ENCODE measurements around the gene ZNF26. TPM values are rescaled to one million over a fixed set of nuclear protein-coding genes. Genes with fewer than 3 reads are reported as not detected.

The ZNF26 gene
- polyA plus RNA-seq, 1 of the 3 experiments (the other 2 are of a cell fraction), result 7.3 TPM

GRCh38 chr12:132951649-132952048, 34.5 kb upstream of the ZNF26 start:
- 96% methylated on average over 8 of the region's 8 CpGs for WGBS (ENCODE audit: low lambda C conversion rate)
- Histone ChIP-seq H3K9ac (no peak overlapping the region), H4K20me1 (ENCODE audit: insufficient read depth) (no peaks in the 10 kb centered on the region), H3K9me3 (peaks cover 6% of the 10 kb centered on the region; the same call in 1 of the 2 replicates), H3F3A (replicated peaks; ENCODE audit: insufficient read depth) (peaks cover 4% of the 10 kb centered on the region), H3K79me2 (ENCODE audit: insufficient read depth) (peaks cover 47% of the 10 kb centered on the region), H3K4me2 (no peak overlapping the region), H2AFZ (ENCODE audit: low read depth) (no peak overlapping the region), H3K27ac (ENCODE audit: low read depth in 2 of 2, low read length in 1 of 2) (no peak overlapping the region), H3K27me3 (ENCODE audit: insufficient read depth) (no peaks in the 10 kb centered on the region), H3K36me3 (replicated peaks in 1 of 2; ENCODE audit: control insufficient read depth in 1 of 2, insufficient read depth in 2 of 2, low read length in 1 of 2) (peaks cover 0 to 6% of the 10 kb centered on the region in 2 experiments), H3K9me2 (no peaks in the 10 kb centered on the region), H3K4me3 (ENCODE audit: low read depth in 2 of 2, low read length in 1 of 2) (no peak overlapping the region), H3K4me1 (ENCODE audit: control insufficient read depth in 1 of 2, insufficient read depth in 2 of 2, low read depth in 1 of 2, low read length in 1 of 2) (peaks cover 0 to 7% of the 10 kb centered on the region in 2 experiments; a peak in 1 of 4 replicates)
- no peak for DNase-seq
- ChIA-PET POLR2A (no interaction called here), CTCF (no interaction called here)
- TF ChIP-seq MEF2A (IDR thresholded peaks at IDR 0.05; ENCODE audit: borderline replicate concordance, low read depth) (no peak), TCF12 (IDR thresholded peaks at IDR 0.05) (no peak), GATA2 (CRISPR knock-in tag; IDR thresholded peaks at IDR 0.05) (no peak)

- peaks cover 4% of the 10 kb centered on the region for H3F3A ChIP-seq (replicated peaks; ENCODE audit: insufficient read depth)
- H3K36me3 ChIP-seq (replicated peaks in 1 of 2; ENCODE audit: control insufficient read depth in 1 of 2, insufficient read depth in 2 of 2, low read length in 1 of 2), result peaks cover 0 to 6% of the 10 kb centered on the region in 2 experiments
- no peak for TF ChIP-seq YY1 (IDR thresholded peaks at IDR 0.05; ENCODE audit: low read depth)
- TF ChIP-seq USF1 (IDR thresholded peaks at IDR 0.05; ENCODE audit: borderline replicate concordance, low read depth), result no peak
- no peak for TF ChIP-seq FOSL2 (IDR thresholded peaks at IDR 0.05; ENCODE audit: borderline replicate concordance, low read depth)
- no peak overlapping the region for H3K4me2 ChIP-seq
- ChIA-PET POLR2A (no interaction called here), CTCF (no interaction called here)
- 95% methylated on average over 17 of the region's 18 CpGs for WGBS (ENCODE audit: low lambda C conversion rate)
- H3K4me3 ChIP-seq (ENCODE audit: low read depth in 2 of 2, low read length in 1 of 2), result no peak overlapping the region
- H3K9ac ChIP-seq, result no peak overlapping the region
- H3K27me3 ChIP-seq (ENCODE audit: insufficient read depth), result no peaks in the 10 kb centered on the region
- no peak for DNase-seq
- no peaks in the 10 kb centered on the region for H3K9me2 ChIP-seq
- H2AFZ ChIP-seq (ENCODE audit: low read depth), result no peak overlapping the region
- peaks cover 0 to 7% of the 10 kb centered on the region in 2 experiments; a peak in 1 of 4 replicates for H3K4me1 ChIP-seq (ENCODE audit: control insufficient read depth in 1 of 2, insufficient read depth in 2 of 2, low read depth in 1 of 2, low read length in 1 of 2)
- peaks cover 6% of the 10 kb centered on the region; the same call in 1 of the 2 replicates for H3K9me3 ChIP-seq
- no peak overlapping the region for H3K27ac ChIP-seq (ENCODE audit: low read depth in 2 of 2, low read length in 1 of 2)
- H4K20me1 ChIP-seq (ENCODE audit: insufficient read depth), result no peaks in the 10 kb centered on the region
- H3K79me2 ChIP-seq (ENCODE audit: insufficient read depth), result peaks cover 51% of the 10 kb centered on the region
Measured at GRCh38 chr12:132952371-132953162, 33.6 kb upstream of the ZNF26 start.

DNA sequence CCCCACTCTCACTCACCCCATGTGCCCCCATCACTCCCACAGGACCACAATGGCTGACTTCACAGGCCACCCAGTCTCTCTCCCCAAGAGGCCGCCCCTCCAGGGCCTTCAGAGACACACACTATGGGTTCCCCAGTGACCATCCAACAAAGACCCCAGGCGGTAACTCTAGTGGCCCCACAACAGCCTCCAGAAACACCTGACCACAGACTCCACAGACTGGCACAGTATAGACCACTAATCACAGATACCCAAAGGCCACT, 33.1 kb upstream of the ZNF26 start:
- POLR2A ChIA-PET, result no interaction called here
- Histone ChIP-seq H3K9ac (no peak overlapping the region), H3K79me2 (ENCODE audit: insufficient read depth) (peaks cover 51% of the 10 kb centered on the region), H3F3A (replicated peaks; ENCODE audit: insufficient read depth) (peaks cover 4% of the 10 kb centered on the region), H3K9me3 (peaks cover 6% of the 10 kb centered on the region; the same call in 1 of the 2 replicates), H2AFZ (ENCODE audit: low read depth) (no peak overlapping the region), H3K36me3 (replicated peaks in 1 of 2; ENCODE audit: control insufficient read depth in 1 of 2, insufficient read depth in 2 of 2, low read length in 1 of 2) (peaks cover 0 to 1% of the 10 kb centered on the region in 2 experiments), H3K27ac (ENCODE audit: low read depth in 2 of 2, low read length in 1 of 2) (no peak overlapping the region), H3K9me2 (no peaks in the 10 kb centered on the region), H3K4me1 (ENCODE audit: control insufficient read depth in 1 of 2, insufficient read depth in 2 of 2, low read depth in 1 of 2, low read length in 1 of 2) (peaks cover 0 to 7% of the 10 kb centered on the region in 2 experiments; a peak in 1 of 4 replicates), H3K4me2 (no peak overlapping the region), H4K20me1 (ENCODE audit: insufficient read depth) (no peaks in the 10 kb centered on the region), H3K27me3 (ENCODE audit: insufficient read depth) (no peaks in the 10 kb centered on the region), H3K4me3 (ENCODE audit: low read depth in 2 of 2, low read length in 1 of 2) (no peak overlapping the region)
- CTCF ChIA-PET, result no interaction called here
- no peak for DNase-seq
- 100% methylated on average over 2 of the region's 2 CpGs for WGBS (ENCODE audit: low lambda C conversion rate)
- TF ChIP-seq USF1 (IDR thresholded peaks at IDR 0.05; ENCODE audit: borderline replicate concordance, low read depth) (no peak), ELF1 (IDR thresholded peaks at IDR 0.05) (no peak), GABPA (IDR thresholded peaks at IDR 0.05; ENCODE audit: low read depth) (no peak), TAF1 (IDR thresholded peaks at IDR 0.05; ENCODE audit: borderline replicate concordance, low read depth, low read length) (no peak), USF2 (IDR thresholded peaks at IDR 0.05; ENCODE audit: borderline replicate concordance, low read depth, low read length) (no peak), EP300 (IDR thresholded peaks at IDR 0.05; ENCODE audit: borderline replicate concordance in 1 of 2, low read depth in 1 of 2, low read length in 1 of 2) (no peak), SIN3A (IDR thresholded peaks at IDR 0.05; ENCODE audit: borderline replicate concordance, low read depth, low read length) (no peak), FOSL2 (IDR thresholded peaks at IDR 0.05; ENCODE audit: borderline replicate concordance, low read depth) (no peak), RAD21 (IDR thresholded peaks at IDR 0.05; ENCODE audit: low read length) (no peak), FOXM1 (IDR thresholded peaks at IDR 0.05; ENCODE audit: low read depth) (no peak), YY1 (IDR thresholded peaks at IDR 0.05; ENCODE audit: low read depth) (no peak), RFX5 (IDR thresholded peaks at IDR 0.05; ENCODE audit: low read length) (no peak)
- TF ChIP-seq, protein P1, sequence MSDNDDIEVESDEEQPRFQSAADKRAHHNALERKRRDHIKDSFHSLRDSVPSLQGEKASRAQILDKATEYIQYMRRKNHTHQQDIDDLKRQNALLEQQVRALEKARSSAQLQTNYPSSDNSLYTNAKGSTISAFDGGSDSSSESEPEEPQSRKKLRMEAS (IDR thresholded peaks at IDR 0.05; ENCODE audit: low read depth), result no peak

Measured in SK-N-SH (cell line).